GM21367 (cell line): Measurements from ENCODE around the gene SOX21.
A peak's percentile ranks its signal among the peaks of the same experiment; 100 is the strongest.
"Not testable (repeated sequence)": the region's sequence is repeated elsewhere in the genome, so short reads cannot be mapped to it uniquely, and the experiment has no call there.

Experiments used
- ATAC-seq: cut with Tn5 transposase; IDR thresholded peaks from one replicate; pipeline ENCODE4 v1.9.1; 2021; ENCODE audit not compliant: unreplicated experiment

Gene SOX21

GRCh38 chr13:94712287-94712811, at the start of gene SOX21:
Gene SOX21 (minus strand): TSS chr13:94712545. CDS start chr13:94712049, 496 bp downstream.
- no peak for ATAC-seq

- no peak for ATAC-seq
These were observed 49.1 kb upstream of the SOX21 start for GRCh38 chr13:94761407-94761806.

- ATAC-seq = no peak
These were observed 46.9 kb upstream of the SOX21 start for GRCh38 chr13:94759120-94759728.

DNA sequence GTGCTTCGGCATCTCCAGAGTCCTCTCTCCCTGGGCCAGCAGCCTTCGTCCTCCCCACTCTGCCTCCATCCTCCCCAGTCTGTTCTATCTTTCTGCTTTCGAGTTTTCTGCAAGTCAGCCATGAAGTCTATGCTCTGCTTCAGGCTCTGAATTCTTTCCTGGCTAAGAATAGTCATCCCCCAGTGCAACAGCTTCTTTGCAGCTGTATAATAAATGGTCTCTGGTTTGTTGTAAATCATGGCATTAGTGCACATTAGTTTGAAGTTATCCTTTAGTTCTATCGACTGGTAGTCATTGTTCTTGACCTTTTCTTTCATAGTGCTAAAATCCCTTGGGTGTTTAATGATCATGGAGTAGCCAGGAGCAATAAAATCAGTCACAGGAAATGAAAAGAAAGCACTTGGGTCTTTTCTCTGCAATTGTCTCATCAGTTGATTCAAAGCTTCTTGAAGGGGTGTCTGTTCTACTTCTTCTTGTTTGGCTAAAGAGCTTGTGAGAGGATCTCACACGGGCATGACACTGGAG, 46.2 kb upstream of the SOX21 start:
- ATAC-seq = no peak

GRCh38 chr13:94753327-94753726, 41.0 kb upstream of the SOX21 start:
- no peak for ATAC-seq

DNA sequence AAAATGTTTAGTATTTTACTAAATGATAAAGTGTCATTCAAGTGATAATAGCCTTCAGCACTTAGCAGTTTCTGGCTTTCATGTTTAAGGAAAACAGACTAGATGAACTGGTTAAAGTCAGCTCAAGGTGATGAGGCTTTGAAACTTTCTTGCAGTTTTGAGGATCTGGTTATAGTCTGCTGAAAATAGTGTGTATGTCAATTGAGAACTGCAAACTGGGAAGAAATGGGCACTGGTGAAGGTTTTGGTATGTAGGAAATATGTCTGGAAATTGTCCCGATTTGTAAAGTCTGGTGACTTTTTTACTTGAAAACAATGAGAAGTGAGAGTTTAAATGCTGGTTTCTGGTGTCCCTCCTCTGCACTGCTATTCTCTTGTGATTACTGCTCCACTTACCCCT, 36.8 kb upstream of the SOX21 start:
- no peak for ATAC-seq

- ATAC-seq = no peak
These were observed 26.9 kb upstream of the SOX21 start for GRCh38 chr13:94739235-94739634.

DNA sequence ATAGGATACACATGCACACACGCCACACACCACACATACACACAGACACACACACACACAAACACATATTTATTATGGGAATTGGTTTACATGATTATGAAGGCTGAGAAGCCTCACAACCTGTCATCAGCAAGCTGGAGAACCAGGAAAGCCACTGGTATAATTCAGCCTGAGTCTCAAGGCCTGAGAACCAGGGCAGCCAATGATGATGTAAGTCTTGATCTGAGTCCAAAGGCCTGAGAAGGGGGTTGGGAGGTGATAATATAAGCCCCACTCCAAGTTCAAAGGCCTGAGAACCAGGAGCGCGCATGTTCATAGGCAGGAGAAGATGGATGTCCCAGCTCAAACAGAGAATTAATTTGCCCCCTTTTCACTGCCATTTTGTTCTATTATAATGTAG, 18.7 kb upstream of the SOX21 start:
- no peak for ATAC-seq

DNA sequence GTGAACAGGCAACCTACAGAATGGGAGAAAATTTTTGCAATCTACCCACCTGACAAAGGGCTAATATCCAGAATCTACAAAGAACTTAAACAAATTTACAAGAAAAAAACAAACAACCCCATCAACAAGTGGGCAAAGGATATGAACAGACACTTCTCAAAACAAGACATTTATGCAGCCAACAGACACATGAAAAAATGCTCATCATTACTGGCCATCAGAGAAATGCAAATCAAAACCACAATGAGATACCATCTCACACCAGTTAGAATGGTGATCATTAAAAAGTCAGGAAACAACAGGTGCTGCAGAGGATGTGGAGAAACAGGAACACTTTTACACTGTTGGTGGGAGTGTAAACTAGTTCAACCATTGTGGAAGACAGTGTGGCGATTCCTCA, 17.6 kb upstream of the SOX21 start:
- ATAC-seq = not testable (repeated sequence)

GRCh38 chr13:94726425-94726824, 14.1 kb upstream of the SOX21 start:
- no peak for ATAC-seq

DNA sequence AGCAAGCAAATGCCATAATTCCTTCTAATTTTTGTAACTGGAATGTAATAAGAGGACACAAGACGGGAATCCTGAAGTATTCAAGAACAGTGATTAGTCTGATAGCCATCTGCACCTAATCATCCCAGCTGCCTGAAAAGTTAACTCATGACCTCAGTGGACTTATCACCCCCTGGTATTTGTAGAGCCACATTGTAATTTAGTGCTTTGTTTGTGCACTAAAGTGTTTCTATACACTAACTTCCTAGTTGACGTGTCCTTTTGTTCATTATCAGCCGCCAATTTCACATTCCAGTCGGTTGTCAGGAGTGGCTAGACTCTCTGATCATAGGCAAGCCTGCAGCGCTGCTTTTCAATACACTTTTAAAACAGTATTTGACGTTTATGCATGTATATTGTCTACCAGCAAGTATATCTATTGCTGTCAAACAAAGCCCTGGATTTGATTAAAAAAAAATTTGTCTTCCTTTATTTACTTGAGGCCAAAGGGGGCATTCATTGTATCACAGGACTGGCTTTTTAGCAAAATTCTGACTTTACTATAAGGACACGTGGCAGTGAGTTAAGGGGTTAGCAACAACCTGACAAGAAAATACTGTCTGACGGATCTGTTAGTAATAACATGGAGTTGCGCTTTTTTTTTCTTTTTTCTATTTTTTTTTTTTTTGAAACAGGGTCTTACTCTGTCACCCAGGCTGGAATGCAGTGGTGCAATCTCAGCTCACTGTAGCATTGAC, 10.4 kb upstream of the SOX21 start:
- ATAC-seq = no peak

DNA sequence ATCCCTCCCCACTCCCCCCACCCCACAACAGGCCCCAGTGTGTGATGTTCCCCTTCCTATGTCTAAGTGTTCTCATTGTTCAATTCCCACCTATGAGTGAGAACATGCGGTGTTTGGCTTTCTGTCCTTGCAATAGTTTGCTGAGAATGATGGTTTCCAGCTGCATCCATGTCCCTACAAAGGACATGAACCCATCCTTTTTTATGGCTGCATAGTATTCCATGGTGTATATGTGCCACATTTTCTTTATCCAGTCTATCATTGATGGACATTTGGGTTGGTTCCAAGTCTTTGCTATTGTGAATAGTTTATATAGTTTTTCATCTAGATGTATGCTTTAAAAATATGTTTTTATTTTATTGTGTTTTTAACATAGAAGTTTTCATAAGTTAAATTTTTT, 6.4 kb upstream of the SOX21 start:
- ATAC-seq = not testable (repeated sequence)

DNA sequence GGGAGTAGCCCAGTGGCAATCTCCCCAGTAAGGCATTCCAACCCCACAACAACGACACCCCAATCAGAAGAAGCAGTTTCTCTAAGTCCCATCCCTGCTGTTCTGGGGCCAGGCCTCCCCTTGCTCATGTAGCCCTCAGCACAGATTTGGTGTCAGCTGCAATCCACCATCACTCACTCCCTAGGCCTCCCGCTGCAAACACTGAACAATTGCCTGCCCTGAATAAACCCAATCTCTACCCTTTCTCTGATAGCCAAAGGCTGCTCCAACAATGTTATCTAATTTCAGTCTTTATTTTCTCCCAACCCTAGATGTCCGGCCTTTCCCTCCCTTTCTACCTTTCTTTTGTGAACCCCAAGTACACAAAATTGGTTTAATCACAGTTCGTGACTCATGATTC, 5.6 kb upstream of the SOX21 start:
- no peak for ATAC-seq

GRCh38 chr13:94716016-94716415, 3.7 kb upstream of the SOX21 start:
- ATAC-seq = no peak

- ATAC-seq = no peak
These were observed 1.3 kb upstream of the SOX21 start for GRCh38 chr13:94713561-94714182.

DNA sequence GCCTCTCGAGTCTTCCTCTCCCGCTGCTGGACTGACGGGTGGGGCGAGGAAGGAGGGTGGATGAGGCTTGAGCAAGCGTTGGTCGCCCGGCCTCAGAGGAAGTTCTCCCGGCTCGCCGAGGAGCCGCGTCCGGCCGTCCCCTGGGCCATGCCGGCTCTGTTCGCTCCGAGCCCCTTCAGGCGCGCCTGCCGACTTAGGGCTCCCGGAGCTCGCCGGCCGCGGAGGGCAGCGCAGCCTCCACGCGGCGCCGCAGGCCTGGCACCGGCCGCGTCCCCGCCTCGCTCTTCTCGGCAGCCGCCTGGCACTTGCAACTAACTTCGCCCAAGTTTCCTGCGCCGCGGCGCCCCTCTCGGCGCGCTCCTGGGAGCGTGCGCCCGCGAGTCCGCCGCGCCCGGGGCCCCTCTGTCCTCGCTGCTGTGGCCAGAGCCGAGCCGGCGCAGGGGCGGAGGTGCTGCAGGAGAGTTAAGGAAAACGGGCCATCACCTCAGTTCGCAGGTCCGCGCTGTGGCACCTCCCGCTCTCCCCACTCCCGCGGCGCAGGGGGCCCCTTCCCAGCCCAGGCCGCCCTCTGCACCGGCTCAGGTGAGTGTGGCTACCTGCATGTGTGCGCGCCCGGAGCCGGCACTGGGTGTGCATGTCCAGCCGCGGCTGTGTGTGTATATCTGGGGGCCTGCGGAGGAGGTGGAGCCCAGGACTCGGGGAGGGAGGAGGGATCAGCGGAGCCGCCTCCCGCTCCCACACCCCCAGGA, 641 bp upstream of the SOX21 start:
- no peak for ATAC-seq

- ATAC-seq = peak; percentile 12
These were observed 621 bp downstream of the SOX21 start for GRCh38 chr13:94711561-94712286.

GRCh38 chr13:94710881-94711560, 1.3 kb downstream of the SOX21 start:
- peak; percentile 77 for ATAC-seq

GRCh38 chr13:94710065-94710781, 2.1 kb downstream of the SOX21 start:
- ATAC-seq = no peak
